HG02885 (cell line): Measurements from ENCODE around the gene SLX4IP.
"Not testable (repeated sequence)": the region's sequence is repeated elsewhere in the genome, so short reads cannot be mapped to it uniquely, and the experiment has no call there.

Source experiments
- ATAC-seq: cut with Tn5 transposase; IDR thresholded peaks from one replicate; pipeline ENCODE4 v1.9.1; 2021; ENCODE audit warnings: mild to moderate bottlenecking; ENCODE audit not compliant: unreplicated experiment, poor library complexity

Gene SLX4IP

GRCh38 chr20:10561302-10561701 lies 126.2 kb downstream of the SLX4IP start:
- no peak for ATAC-seq

GRCh38 chr20:10562899-10563298 lies 127.8 kb downstream of the SLX4IP start:
- no peak for ATAC-seq

- no peak for ATAC-seq
These were observed 128.9 kb downstream of the SLX4IP start for GRCh38 chr20:10563935-10564492.

GRCh38 chr20:10565191-10565921 lies 130.3 kb downstream of the SLX4IP start:
- no peak for ATAC-seq

GRCh38 chr20:10565922-10566897 lies 131.1 kb downstream of the SLX4IP start:
- no peak for ATAC-seq

GRCh38 chr20:10568032-10568431 lies 132.9 kb downstream of the SLX4IP start:
- ATAC-seq, result no peak

GRCh38 chr20:10571313-10571815 lies 136.3 kb downstream of the SLX4IP start:
- no peak for ATAC-seq

- ATAC-seq, result no peak
These were observed 137.7 kb downstream of the SLX4IP start for GRCh38 chr20:10572853-10573252.

GRCh38 chr20:10573273-10573950 lies 138.3 kb downstream of the SLX4IP start:
- no peak for ATAC-seq

- no peak for ATAC-seq
These were observed 138.8 kb downstream of the SLX4IP start for GRCh38 chr20:10573951-10574339.

- ATAC-seq, result no peak
These were observed 141.4 kb downstream of the SLX4IP start for GRCh38 chr20:10576411-10577090.

- no peak for ATAC-seq
These were observed 142.5 kb downstream of the SLX4IP start for GRCh38 chr20:10577648-10578047.

GRCh38 chr20:10578607-10579006 lies 143.5 kb downstream of the SLX4IP start:
- ATAC-seq, result peak; percentile 51

- no peak for ATAC-seq
These were observed 144.8 kb downstream of the SLX4IP start for GRCh38 chr20:10579942-10580341.

- no peak for ATAC-seq
These were observed 145.6 kb downstream of the SLX4IP start for GRCh38 chr20:10580700-10581099.

- ATAC-seq, result no peak
These were observed 146.7 kb downstream of the SLX4IP start for GRCh38 chr20:10581823-10582222.

- ATAC-seq, result no peak
These were observed 149.3 kb downstream of the SLX4IP start for GRCh38 chr20:10584371-10584770.

- ATAC-seq, result no peak
These were observed 150.2 kb downstream of the SLX4IP start for GRCh38 chr20:10585308-10585707.

- ATAC-seq, result no peak
These were observed 151.2 kb downstream of the SLX4IP start for GRCh38 chr20:10586296-10586695.

- ATAC-seq, result not testable (repeated sequence)
These were observed 155.3 kb downstream of the SLX4IP start for GRCh38 chr20:10590446-10590845.
